Brain pericyte (primary cell): ENCODE measurements around the gene VPS52.
A peak's percentile ranks its signal among the peaks of the same experiment; 100 is the strongest.

Experiments used
- DNase-seq: peaks from one replicate; pipeline ENCODE4 v3.0.0-alpha.2; 2012; ENCODE audit warnings: low read depth, low spot score

The VPS52 gene

GRCh38 chr6:33211136-33211535, 60.5 kb downstream of the VPS52 start:
- no peak for DNase-seq

- no peak for DNase-seq
Measured at GRCh38 chr6:33209856-33210255, 61.8 kb downstream of the VPS52 start.

GRCh38 chr6:33208091-33208967, 63.3 kb downstream of the VPS52 start, which contains the start of gene RING1:
Gene RING1, plus strand, starts transcription at chr6:33208500. Its CDS starts 323 bp downstream, at chr6:33208823.
- no peak for DNase-seq

- no peak for DNase-seq
Measured at GRCh38 chr6:33207552-33208090, 64.1 kb downstream of the VPS52 start.

- no peak for DNase-seq
Measured at GRCh38 chr6:33206864-33207551, 64.7 kb downstream of the VPS52 start.

- DNase-seq: no peak
Measured at GRCh38 chr6:33206027-33206863, 65.4 kb downstream of the VPS52 start.

GRCh38 chr6:33205191-33206026, 66.3 kb downstream of the VPS52 start:
- DNase-seq: no peak

- peak; percentile 72 for DNase-seq
Measured at GRCh38 chr6:33204415-33205190, 67.1 kb downstream of the VPS52 start, which contains the start of gene HSD17B8. Gene HSD17B8, plus strand, starts transcription at chr6:33204655. Its CDS starts 14 bp downstream, at chr6:33204669.

- no peak for DNase-seq
Measured at GRCh38 chr6:33204165-33204414, 67.6 kb downstream of the VPS52 start.

- DNase-seq: no peak
Measured at GRCh38 chr6:33203443-33204164, 68.1 kb downstream of the VPS52 start.

GRCh38 chr6:33202799-33203198, 68.9 kb downstream of the VPS52 start:
- DNase-seq: no peak

- DNase-seq: no peak
Measured at GRCh38 chr6:33201935-33202334, 69.7 kb downstream of the VPS52 start.

GRCh38 chr6:33201147-33201545, 70.5 kb downstream of the VPS52 start:
- no peak for DNase-seq
